GM12874 (cell line): Measurements from ENCODE around the gene GPC5.

Source experiments
- TF ChIP-seq, protein P1 (sequence below): IDR thresholded peaks from 2 replicates; pipeline ENCODE4 v1.5.1; 2011; ENCODE audit warnings: low read depth, mild to moderate bottlenecking, control low read depth, low read length, moderate library complexity; ENCODE audit not compliant: insufficient read depth

Gene GPC5

DNA sequence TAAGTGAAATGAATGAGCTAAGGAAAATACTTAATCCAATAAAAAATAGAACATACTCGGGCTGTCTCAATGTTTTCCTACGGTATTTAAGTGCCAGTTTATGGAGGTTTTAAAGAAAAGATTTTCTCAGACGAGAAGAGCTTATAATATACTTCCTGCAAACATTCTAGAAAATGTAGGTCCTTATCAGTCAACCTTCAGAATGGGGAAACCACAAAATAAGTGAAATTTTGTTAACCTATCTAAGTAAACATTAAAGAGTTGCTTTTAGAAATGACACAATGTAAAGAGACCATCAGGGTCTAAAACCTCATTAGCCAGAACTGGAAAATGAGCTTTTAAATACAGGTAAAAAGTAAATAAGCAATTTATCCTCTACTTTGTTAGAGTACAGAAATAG, 38.8 kb upstream of the GPC5 start:
- TF ChIP-seq, protein P1, sequence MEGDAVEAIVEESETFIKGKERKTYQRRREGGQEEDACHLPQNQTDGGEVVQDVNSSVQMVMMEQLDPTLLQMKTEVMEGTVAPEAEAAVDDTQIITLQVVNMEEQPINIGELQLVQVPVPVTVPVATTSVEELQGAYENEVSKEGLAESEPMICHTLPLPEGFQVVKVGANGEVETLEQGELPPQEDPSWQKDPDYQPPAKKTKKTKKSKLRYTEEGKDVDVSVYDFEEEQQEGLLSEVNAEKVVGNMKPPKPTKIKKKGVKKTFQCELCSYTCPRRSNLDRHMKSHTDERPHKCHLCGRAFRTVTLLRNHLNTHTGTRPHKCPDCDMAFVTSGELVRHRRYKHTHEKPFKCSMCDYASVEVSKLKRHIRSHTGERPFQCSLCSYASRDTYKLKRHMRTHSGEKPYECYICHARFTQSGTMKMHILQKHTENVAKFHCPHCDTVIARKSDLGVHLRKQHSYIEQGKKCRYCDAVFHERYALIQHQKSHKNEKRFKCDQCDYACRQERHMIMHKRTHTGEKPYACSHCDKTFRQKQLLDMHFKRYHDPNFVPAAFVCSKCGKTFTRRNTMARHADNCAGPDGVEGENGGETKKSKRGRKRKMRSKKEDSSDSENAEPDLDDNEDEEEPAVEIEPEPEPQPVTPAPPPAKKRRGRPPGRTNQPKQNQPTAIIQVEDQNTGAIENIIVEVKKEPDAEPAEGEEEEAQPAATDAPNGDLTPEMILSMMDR, result no peak

DNA sequence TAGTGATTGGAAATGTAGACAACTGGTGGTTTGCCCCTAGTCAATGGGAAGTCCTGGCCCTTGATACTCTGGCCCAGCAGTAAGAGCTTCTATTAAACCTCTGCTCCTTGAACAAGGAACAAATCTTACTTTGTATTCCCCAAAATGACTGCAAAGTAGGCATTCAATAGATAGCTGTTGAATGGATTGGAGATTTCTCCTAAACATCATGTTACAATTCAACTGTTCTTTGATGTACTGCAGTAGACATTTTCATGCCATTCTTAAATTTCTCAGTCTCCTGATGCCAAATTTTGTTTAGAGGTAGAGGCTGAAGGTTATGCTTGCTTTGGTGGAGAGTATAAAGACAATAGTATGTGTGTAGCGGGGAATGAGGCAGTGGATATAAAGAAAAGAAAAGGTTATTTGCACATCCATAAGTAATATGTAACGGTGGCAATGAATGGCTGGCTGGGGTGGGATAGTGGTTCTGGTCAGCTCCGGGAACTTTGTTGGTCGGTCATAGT, 38.1 kb upstream of the GPC5 start:
- TF ChIP-seq, protein P1, result no peak

DNA sequence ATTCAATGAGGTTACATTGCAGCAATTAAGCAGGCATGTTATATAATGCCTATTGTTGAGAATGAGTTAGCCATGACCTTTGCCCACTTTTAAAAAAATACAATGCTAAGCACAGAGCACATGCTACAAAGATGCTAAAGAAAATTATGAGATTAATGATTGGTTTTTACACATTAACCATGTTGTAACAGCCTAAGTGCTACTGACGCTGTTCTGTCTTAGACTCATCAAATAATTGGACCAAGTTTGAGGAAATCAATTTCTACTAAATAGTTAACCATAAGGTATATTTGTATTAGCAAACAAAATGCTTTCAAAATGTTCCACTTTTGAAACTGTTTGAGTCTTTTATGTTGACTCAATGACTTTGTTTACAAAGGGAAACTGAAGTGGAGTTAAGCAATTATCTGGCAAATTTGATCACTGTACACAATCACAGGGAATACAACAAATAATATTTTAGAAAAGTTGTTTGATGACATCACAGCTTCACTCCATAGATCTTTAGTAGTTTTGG, 36.6 kb upstream of the GPC5 start:
- TF ChIP-seq, protein P1, result no peak

DNA sequence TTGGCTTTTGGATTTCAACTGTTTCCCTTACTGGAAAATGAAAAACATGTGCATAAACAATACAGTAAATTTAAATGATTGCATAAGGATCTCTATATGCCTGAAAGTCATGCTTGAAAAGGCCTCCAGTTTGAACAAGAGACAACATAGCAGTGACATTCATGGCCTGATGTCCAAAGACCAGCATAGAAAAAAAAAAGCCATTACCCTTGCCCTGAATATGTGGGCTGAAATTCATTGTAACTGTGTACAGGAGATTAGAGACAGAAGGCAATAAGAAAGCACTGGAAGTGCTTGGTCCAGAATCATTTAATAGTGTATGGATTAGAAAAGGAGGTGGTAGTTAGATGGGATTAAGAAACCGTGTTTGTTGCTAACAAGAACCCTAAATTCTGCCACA, 35.5 kb upstream of the GPC5 start:
- TF ChIP-seq, protein P1, result no peak

DNA sequence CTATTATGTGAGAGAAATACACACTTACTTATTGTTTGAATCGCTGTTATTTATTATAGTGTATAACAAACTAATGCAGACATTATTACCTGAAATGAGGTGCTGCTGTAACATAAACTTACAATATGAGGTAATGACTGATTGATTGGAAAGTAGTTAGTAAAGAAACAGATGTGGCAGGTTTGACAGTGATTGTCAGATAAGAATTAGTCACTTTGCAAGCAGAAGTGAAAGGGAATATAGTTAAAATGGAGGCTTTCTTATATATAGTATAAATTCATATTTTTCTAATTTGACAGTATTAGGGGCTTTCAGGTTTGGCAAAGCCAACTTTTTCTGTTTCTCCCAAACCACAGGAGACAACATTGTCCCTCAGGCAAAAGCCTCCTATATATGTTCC, 30.3 kb upstream of the GPC5 start:
- TF ChIP-seq, protein P1, result no peak

DNA sequence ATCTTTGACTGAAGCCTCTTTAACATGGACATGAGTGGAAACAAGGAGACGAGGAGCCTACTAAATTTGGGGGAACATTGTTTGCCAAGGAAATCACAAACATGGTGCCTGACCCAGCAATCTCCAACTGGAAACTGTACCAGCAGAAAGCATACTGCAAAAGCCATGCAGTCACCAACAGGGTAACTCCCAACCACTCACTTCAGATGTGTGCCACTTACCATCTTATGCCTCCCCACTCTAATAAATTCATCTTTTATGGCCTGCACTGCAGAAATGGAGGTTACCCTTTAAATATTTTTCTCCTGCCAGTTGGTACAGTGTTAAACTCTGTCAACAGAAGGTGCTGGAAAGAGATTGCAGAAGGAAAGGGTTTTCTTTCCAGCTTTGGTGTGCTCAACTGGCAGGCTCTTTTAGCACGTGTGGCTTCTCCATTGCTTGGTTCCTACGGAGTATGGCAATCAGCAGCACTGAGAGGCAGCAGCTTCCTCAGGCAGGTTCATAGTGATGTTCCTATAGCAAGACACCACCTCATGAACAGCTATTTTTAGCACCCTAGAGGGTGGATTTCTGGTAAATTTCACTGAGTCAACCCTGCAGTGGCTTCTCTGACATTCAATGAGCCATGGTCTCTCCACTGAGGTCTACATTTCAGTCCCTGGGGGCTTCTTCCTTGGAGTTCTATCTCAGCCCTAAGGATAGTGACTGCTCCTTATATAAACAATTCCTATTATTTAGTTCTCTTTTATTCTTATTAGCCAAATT, 29.6 kb upstream of the GPC5 start:
- TF ChIP-seq, protein P1, result no peak

DNA sequence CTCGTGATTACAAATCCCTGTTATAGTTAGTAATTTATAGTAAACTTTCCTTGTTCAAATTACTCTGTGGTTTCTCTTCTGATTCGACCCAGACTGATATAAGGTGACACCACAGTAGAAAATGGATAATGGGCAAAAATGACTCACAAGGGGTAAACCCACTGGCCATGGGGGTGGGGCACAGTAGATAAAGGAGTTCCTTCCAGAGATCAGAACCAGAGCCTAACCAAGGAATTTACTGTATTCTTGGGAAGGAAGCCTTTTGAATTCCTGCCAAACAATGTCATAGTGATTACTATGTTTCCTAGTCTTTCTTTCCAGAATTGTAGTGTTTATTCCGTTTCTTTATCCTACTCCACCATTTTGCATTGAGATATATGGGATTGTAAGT, 29.0 kb upstream of the GPC5 start:
- TF ChIP-seq, protein P1, result no peak
